Measurements from ENCODE around the gene DNMT3B.
A peak's percentile ranks its signal among the peaks of the same experiment; 100 is the strongest.
"Not testable (repeated sequence)": the region's sequence is repeated elsewhere in the genome, so short reads cannot be mapped to it uniquely, and the experiment has no call there.

Gene DNMT3B

GRCh38 chr20:32763202-32764004, 1.2 kb downstream of the DNMT3B start:
- Histone ChIP-seq H3K9ac (ENCODE audit: low read depth, low read length) (peak overlapping the region; percentile 85), H3K27ac (ENCODE audit: low read depth, low read length) (peak overlapping the region; percentile 74), H3K36me3 (ENCODE audit: insufficient read depth, low read length) (peaks cover 44% of the 10 kb centered on the region), H3K4me3 (ENCODE audit: low read length) (peak overlapping the region; percentile 93), H3K9me3 (ENCODE audit: insufficient read depth, low read depth, low read length) (no peaks in the 10 kb centered on the region), H3K4me1 (ENCODE audit: insufficient read depth, low read length) (peaks cover 33% of the 10 kb centered on the region), H3K27me3 (ENCODE audit: insufficient read depth, low read length) (no peaks in the 10 kb centered on the region)
- WGBS: under 1% methylated on average over 40 of the region's 40 CpGs

DNA sequence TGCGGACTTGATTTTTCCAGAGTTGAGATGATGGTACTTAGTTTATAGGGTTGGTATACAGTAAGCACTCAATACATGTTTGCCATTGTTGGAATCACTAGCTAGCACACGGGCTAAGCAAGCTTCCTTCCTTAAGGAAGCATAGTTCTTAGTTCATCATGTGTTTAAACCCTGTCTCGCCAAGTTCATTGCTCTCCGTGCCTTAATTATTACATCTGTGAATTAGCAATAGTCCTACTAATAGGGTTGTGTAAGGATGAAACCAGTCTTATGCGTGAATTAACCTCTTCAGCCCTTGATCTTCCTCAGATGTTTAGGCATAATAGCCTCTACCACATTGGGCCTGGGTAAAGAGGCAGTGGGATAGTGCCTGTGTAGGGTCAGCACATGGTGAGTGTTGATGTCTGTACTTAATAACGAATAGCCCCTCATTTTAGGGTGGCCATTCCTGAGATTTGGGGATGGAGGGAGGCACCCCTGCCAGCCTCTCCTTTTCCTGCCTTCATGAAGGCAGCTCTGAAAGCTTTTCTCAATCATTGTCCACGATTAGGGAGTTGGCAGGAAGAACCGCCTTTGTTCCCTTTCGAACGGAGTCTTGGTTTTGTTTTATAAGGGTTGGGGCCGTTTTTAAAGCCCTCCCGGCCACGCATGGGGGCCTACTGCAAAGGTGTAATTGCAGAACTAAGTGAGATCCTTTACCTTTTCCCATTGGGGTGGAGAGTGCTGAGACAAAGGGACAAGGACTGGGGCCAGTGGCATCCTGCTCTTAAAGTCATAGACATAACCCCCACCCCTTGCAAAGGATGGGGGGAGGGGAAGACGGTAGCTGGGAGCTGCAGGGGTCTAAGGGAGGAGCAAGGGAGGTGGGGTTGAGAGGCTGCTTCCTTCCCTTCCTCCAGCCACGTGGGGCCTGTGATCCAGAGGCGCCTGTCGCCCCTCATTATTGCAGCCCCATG, 2.1 kb downstream of the DNMT3B start:
- H3K4me3 ChIP-seq (ENCODE audit: low read length): peak overlapping the region; percentile 93
- H3K36me3 ChIP-seq (ENCODE audit: insufficient read depth, low read length): peaks cover 52% of the 10 kb centered on the region
- H3K27me3 ChIP-seq (ENCODE audit: insufficient read depth, low read length): no peaks in the 10 kb centered on the region
- H3K27ac ChIP-seq (ENCODE audit: low read depth, low read length): peak overlapping the region; percentile 74
- H3K4me1 ChIP-seq (ENCODE audit: insufficient read depth, low read length): peaks cover 38% of the 10 kb centered on the region
- H3K9me3 ChIP-seq (ENCODE audit: insufficient read depth, low read depth, low read length): no peaks in the 10 kb centered on the region
- H3K9ac ChIP-seq (ENCODE audit: low read depth, low read length): peak overlapping the region; percentile 85
- WGBS: 2% methylated on average over 14 of the region's 17 CpGs

DNA sequence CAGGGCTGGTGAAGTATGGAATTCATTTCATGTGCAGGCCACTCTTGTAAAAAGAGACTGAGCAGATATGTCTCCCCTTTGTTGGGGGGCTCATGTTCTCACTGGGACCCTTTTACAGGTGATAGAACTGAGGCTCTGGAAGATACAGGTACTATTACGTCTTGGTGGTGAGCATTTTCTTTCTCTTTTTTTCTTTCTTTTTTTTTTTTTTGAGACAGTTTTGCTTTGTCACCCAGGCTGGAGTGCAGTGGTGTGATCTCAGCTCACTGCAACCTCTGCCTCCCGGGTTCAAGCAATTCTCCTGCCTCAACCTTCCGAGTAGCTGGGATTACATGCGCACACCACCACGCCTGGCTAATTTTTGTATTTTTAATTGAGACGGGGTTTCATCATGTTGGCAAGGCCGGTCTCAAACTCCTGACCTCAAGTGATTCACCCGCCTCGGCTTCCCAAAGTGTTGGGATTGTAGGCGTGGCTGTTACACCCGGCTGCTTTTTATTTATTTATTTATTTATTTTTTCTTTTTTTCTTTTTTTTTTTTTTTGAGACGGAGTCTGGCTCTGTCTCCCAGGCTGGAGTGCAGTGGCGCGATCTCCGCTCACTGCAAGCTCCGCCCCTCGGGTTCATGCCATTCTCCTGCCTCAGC, 3.2 kb downstream of the DNMT3B start:
- Histone ChIP-seq H3K27ac (ENCODE audit: low read depth, low read length) (peak overlapping the region; percentile 66), H3K9ac (ENCODE audit: low read depth, low read length) (peak overlapping the region; percentile 85), H3K36me3 (ENCODE audit: insufficient read depth, low read length) (peaks cover 63% of the 10 kb centered on the region)

DNA sequence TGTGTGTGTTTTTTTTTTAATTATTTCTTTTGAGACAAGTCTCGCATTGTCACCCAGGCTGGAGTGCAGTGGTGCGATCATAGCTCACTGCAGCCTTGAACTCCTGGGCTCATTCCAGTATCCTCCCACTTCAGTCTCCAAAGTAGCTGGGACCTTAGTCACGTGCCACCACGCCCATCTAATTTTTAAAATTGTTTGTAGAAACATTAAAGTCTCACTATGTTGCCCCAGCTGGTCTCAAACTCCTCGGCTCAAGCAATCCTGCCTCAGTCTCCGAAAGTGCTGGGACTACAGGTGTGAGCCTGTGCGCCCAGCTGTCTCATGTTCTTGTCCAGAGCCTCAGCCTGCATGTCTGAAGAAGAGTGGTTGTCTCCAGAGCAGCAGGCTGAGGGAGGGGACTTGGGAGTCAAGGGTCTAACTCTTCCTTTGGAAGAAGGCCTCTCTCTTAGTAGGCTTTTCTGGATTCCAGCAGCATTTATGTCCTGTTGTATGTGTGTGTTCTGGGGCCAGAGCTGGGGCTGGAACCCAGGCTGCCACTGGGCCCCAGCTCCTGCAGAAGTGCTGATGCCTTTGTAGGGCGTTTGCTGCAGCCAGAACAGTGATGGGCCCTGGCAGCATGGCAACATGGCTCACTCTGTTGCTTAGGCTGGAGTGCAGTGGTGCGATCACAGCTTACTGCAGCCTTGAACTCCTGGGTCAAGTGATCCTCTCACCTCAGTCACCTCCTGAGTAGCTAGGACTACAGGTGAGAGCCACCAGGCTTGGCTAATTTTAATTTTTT, 5.4 kb downstream of the DNMT3B start:
- H3K4me1 ChIP-seq (ENCODE audit: insufficient read depth, low read length): peaks cover 44% of the 10 kb centered on the region

More for the DNA sequence above, 3.2 kb downstream of the DNMT3B start:
- 63% methylated on average over 15 of the region's 17 CpGs for WGBS
- not testable (repeated sequence) for H3K27me3 ChIP-seq (ENCODE audit: insufficient read depth, low read length); H3K9me3 ChIP-seq (ENCODE audit: insufficient read depth, low read depth, low read length)
- Histone ChIP-seq H3K4me1 (ENCODE audit: insufficient read depth, low read length) (peaks cover 38% of the 10 kb centered on the region), H3K4me3 (ENCODE audit: low read length) (peak overlapping the region; percentile 93)

DNA sequence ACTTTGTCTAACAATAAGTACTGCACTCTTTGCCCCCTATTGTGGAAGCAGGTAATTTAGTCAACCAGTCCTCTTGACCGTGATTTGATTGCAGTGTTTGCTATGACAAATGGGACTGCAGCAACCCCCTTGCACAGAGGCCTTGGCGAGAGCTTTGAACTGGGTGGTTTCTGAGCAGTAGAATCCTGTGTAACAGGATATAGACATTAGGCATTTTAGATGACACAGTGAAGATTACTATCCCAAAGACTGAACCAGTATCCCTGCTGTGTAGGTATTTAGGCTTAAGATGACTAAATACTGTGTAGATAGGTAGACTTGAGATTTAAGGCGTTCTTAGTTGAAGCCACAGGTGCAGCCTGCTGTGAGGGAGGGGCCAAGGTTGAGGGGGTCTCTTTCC, 9.9 kb downstream of the DNMT3B start:
- no peak overlapping the region for H3K9ac ChIP-seq (ENCODE audit: low read depth, low read length)
- peak overlapping the region; percentile 11; the same call in 1 of the 2 replicates for H3K27ac ChIP-seq (ENCODE audit: low read depth, low read length)
- no peak overlapping the region for H3K4me3 ChIP-seq (ENCODE audit: low read length)
- 76% methylated on average over 3 of the region's 3 CpGs for WGBS
- H3K4me1 ChIP-seq (ENCODE audit: insufficient read depth, low read length): peaks cover 56% of the 10 kb centered on the region
- H3K36me3 ChIP-seq (ENCODE audit: insufficient read depth, low read length): peaks cover 88% of the 10 kb centered on the region
- H3K9me3 ChIP-seq (ENCODE audit: insufficient read depth, low read depth, low read length): no peaks in the 10 kb centered on the region
- no peaks in the 10 kb centered on the region for H3K27me3 ChIP-seq (ENCODE audit: insufficient read depth, low read length)

More for the DNA sequence above, 5.4 kb downstream of the DNMT3B start:
- H3K27ac ChIP-seq (ENCODE audit: low read depth, low read length): no peak overlapping the region
- no peaks in the 10 kb centered on the region for H3K9me3 ChIP-seq (ENCODE audit: insufficient read depth, low read depth, low read length)
- H3K36me3 ChIP-seq (ENCODE audit: insufficient read depth, low read length): peaks cover 82% of the 10 kb centered on the region
- H3K27me3 ChIP-seq (ENCODE audit: insufficient read depth, low read length): no peaks in the 10 kb centered on the region
- H3K4me3 ChIP-seq (ENCODE audit: low read length): peak overlapping the region; percentile 24; the same call in 1 of the 2 replicates
- 90% methylated on average over 9 of the region's 9 CpGs for whole genome bisulfite sequencing
- no peak overlapping the region; the same call in 1 of the 2 replicates for H3K9ac ChIP-seq (ENCODE audit: low read depth, low read length)

GRCh38 chr20:32773223-32773622, 11.0 kb downstream of the DNMT3B start:
- 87% methylated on average over 2 of the region's 2 CpGs for WGBS
- Histone ChIP-seq H3K9me3 (ENCODE audit: insufficient read depth, low read depth, low read length) (no peaks in the 10 kb centered on the region), H3K4me3 (ENCODE audit: low read length) (no peak overlapping the region), H3K27me3 (ENCODE audit: insufficient read depth, low read length) (no peaks in the 10 kb centered on the region), H3K4me1 (ENCODE audit: insufficient read depth, low read length) (peaks cover 61% of the 10 kb centered on the region), H3K27ac (ENCODE audit: low read depth, low read length) (no peak overlapping the region), H3K9ac (ENCODE audit: low read depth, low read length) (no peak overlapping the region), H3K36me3 (ENCODE audit: insufficient read depth, low read length) (peaks cover 87% of the 10 kb centered on the region)

- peaks cover 87% of the 10 kb centered on the region for H3K36me3 ChIP-seq (ENCODE audit: insufficient read depth, low read length)
- H3K9me3 ChIP-seq (ENCODE audit: insufficient read depth, low read depth, low read length): no peaks in the 10 kb centered on the region
- no peaks in the 10 kb centered on the region for H3K27me3 ChIP-seq (ENCODE audit: insufficient read depth, low read length)
- H3K4me3 ChIP-seq (ENCODE audit: low read length): no peak overlapping the region
- no peak overlapping the region for H3K27ac ChIP-seq (ENCODE audit: low read depth, low read length)
- H3K9ac ChIP-seq (ENCODE audit: low read depth, low read length): no peak overlapping the region
- 90% methylated on average over 8 of the region's 8 CpGs for WGBS
- peaks cover 59% of the 10 kb centered on the region for H3K4me1 ChIP-seq (ENCODE audit: insufficient read depth, low read length)
Measured at GRCh38 chr20:32773855-32774254, 11.7 kb downstream of the DNMT3B start.

DNA sequence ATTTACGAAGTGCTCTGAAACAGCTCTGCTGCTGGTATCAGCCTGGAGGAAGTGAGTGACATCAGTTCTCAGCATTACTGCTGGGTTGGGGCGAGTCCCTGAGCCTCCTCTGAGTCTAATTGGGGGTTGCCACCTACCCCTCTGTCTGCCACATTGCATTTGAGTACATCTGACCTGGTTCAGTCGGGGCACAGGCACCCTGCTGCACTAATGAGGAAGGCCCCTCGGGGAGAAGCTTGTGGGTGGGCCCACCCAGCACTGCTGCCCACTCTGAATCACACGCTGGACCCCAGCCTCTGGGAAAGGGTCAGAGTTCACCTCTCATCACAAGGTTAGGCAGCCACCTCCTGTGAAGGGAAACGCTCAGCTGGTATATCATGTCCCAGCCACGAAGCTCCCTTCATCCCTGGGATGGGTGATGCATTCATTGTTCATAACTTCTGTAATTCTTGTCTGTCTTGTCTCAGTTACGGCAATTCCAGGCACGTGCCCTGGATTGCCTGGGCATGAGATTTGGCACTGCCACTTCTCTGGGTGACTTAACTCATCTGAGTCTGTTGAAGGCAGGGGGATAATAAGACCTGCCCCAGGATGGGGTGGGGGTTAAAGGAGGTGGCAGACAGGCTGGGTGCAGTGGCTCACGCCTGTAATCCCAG, 13.3 kb downstream of the DNMT3B start:
- Histone ChIP-seq H3K27ac (ENCODE audit: low read depth, low read length) (peak overlapping the region; percentile 48; the same call in 1 of the 2 replicates), H3K4me3 (ENCODE audit: low read length) (no peak overlapping the region), H3K9me3 (ENCODE audit: insufficient read depth, low read depth, low read length) (no peaks in the 10 kb centered on the region), H3K36me3 (ENCODE audit: insufficient read depth, low read length) (peaks cover 87% of the 10 kb centered on the region), H3K27me3 (ENCODE audit: insufficient read depth, low read length) (no peaks in the 10 kb centered on the region), H3K9ac (ENCODE audit: low read depth, low read length) (peak overlapping the region; percentile 32; the same call in 1 of the 2 replicates), H3K4me1 (ENCODE audit: insufficient read depth, low read length) (peaks cover 65% of the 10 kb centered on the region)
- whole genome bisulfite sequencing: 87% methylated on average over 10 of the region's 10 CpGs

DNA sequence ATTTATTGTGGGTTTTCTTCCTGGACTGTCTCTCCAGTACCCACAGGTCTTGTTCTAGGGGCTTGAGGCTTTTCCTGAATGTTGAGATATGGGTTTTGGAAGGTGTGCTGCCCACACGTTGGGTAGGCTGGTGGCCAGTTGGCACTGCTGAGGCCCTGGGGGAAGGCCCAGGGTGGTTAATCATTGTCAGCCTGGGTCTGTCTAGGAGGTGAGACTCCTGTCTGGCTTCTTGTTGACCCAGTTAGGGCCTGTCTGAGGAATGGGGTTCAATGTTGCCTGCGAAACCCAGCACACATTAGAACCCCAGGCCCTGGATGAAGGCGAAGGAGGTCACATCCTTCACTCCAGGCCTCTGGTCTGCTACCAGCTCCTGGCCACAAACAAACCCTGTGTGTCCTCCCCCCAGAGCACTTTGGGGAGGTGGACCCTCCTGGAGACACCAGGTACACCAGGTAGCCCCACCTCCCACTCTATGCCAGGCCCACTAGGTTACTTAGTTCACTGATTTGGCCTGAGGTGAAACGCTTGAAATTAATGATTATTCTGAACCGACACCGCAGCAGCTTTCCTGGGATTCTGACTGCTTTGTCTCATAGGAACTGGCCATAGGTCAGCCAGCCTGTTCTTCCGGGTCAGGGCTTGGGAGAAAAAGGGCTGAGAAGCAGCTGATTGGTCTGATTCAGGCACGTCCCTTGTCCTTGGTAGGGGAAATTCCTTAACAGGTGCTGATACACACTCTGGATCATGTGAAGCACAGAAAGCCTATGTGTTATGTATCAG, 15.2 kb downstream of the DNMT3B start:
- Histone ChIP-seq H3K27ac (ENCODE audit: low read depth, low read length) (peak overlapping the region; percentile 27), H3K4me3 (ENCODE audit: low read length) (no peak overlapping the region), H3K4me1 (ENCODE audit: insufficient read depth, low read length) (peaks cover 59% of the 10 kb centered on the region), H3K9ac (ENCODE audit: low read depth, low read length) (no peak overlapping the region), H3K36me3 (ENCODE audit: insufficient read depth, low read length) (peaks cover 90% of the 10 kb centered on the region), H3K27me3 (ENCODE audit: insufficient read depth, low read length) (no peaks in the 10 kb centered on the region), H3K9me3 (ENCODE audit: insufficient read depth, low read depth, low read length) (no peaks in the 10 kb centered on the region)
- WGBS: 88% methylated on average over 8 of the region's 8 CpGs

Data from HUES64 (cell line).